Spleen (tissue), 11 donors: ENCODE measurements around the gene SDK2. TPM values are rescaled to one million over a fixed set of nuclear protein-coding genes. Genes with fewer than 3 reads are reported as not detected.

Experiments used
- DNase-seq: peaks from one replicate; pipeline ENCODE4 v3.0.0-alpha.2; 2020
- H3K27ac ChIP-seq, 8 donors: fragments of 200-600 bp; sonication (generic) in 7 of 8; 1 replicate in 4 of 8; 2 replicates in 4 of 8; pipeline versions ENCODE4 v1.5.0 to v1.8.0; 2016 to 2021; ENCODE audit warnings: inconsistent platforms in 4 of 8, mild to moderate bottlenecking in 4 of 8, moderate library complexity in 1 of 8
- H3K27me3 ChIP-seq, 7 donors: fragments of 200-600 bp; sonication (generic) in 6 of 7; replicated peaks in 1 of 7; 1 replicate in 4 of 7; 2 replicates in 3 of 7; pipeline versions ENCODE4 v1.5.0 to v1.8.0; 2016 to 2021; ENCODE audit warnings: inconsistent platforms in 3 of 7, mild to moderate bottlenecking in 1 of 7
- H3K36me3 ChIP-seq, 6 donors: fragments of 200-600 bp; sonication (generic) in 5 of 6; 1 replicate in 4 of 6; 2 replicates in 2 of 6; pipeline versions ENCODE4 v1.5.0 to v1.8.0; 2016 to 2021; ENCODE audit warnings: inconsistent platforms in 2 of 6
- H3K4me1 ChIP-seq, 6 donors: fragments of 200-600 bp; sonication (generic) in 5 of 6; 1 replicate in 3 of 6; 2 replicates in 3 of 6; pipeline versions ENCODE4 v1.5.0 to v1.8.0; 2016 to 2021; ENCODE audit warnings: inconsistent platforms in 3 of 6
- H3K4me3 ChIP-seq, 8 donors: fragments of 200-600 bp; sonication (generic) in 7 of 8; 1 replicate in 4 of 8; 2 replicates in 4 of 8; pipeline versions ENCODE4 v1.5.0 to v1.8.0; 2016 to 2021; ENCODE audit warnings: inconsistent platforms in 4 of 8, mild to moderate bottlenecking in 4 of 8, moderate library complexity in 2 of 8
- H3K9me3 ChIP-seq, 8 donors: fragments of 200-600 bp; sonication (generic) in 7 of 8; 1 replicate in 4 of 8; 2 replicates in 4 of 8; pipeline versions ENCODE4 v1.5.0 to v1.8.0; 2016 to 2021; ENCODE audit warnings: inconsistent platforms in 4 of 8
- CTCF ChIP-seq, 11 experiments: fragments of 200-600 bp in 7 of 11; fragments of 450-650 bp in 4 of 11; sonication (generic) in 4 of 11; IDR thresholded peaks in 8 of 11; conservative IDR thresholded peaks in 3 of 11; 1 replicate in 7 of 11; 2 replicates in 4 of 11; pipeline versions ENCODE4 v1.4.0 to v1.8.0; 2016 to 2021; ENCODE audit warnings: antibody characterized with exemption in 11 of 11, inconsistent platforms in 4 of 11, mild to moderate bottlenecking in 1 of 11
- POLR2A ChIP-seq, 3 donors: fragments of 450-650 bp; IDR thresholded peaks; one replicate each; pipeline ENCODE4 v1.5.1; 2017; ENCODE audit warnings: antibody characterized with exemption in 3 of 3, mild to moderate bottlenecking in 1 of 3
- POLR2AphosphoS5 ChIP-seq, 3 donors: sonication (generic); formaldehyde crosslinking; IDR thresholded peaks; one replicate each; pipeline ENCODE4 v1.5.1; 2017; ENCODE audit warnings: antibody characterized with exemption in 3 of 3
- WGBS, 5 donors: extraction: QIAGEN DNeasy Blood & Tissue Kit in 3 of 5; methylation state at CpG; one replicate each; pipeline versions ENCODE4 v1.1.5 to v1.1.7; 2013 to 2018; 5-methylcytosine and 5-hydroxymethylcytosine counted together
- intact Hi-C: fragments of 100-400 bp; cut with DNase I; formaldehyde crosslinking; loops from one replicate; pipeline ENCODE4 v1.15.0; 2023; ENCODE audit warnings: low total_unique reads
- polyA plus RNA-seq, 3 donors: library from polyadenylated mRNA; stranded (reverse); fragments of 200-250 nt; gene quantifications; one replicate each; pipeline ENCODE4 v1.2.1, GENCODE V29; 2013
- total RNA-seq, 7 donors: library from RNA; depleted of rRNA in 3 of 7; stranded (reverse); fragments of >200 nt in 3 of 7; fragmentation: NEBNext Ultra II Directional in 4 of 7; extraction: Animal tissue kit (Norgen Biotek cat#: 25700) in 4 of 7; gene quantifications; one replicate each; pipeline versions ENCODE4 v1.1.0 to v1.2.1, GENCODE V29; 2016 to 2021
- donor health status: healthy with polysubstance abuse.
- donor health status: DM: no; HTN: no; CAD: no; lungs with moderate emphysema.
- donor health status: DM: no; HTN: no; CAD: no.
- donor health status: Bipolar disorder and iron deficiency.
- donor health status: healthy.
- donor health status: DM: no; HTN: no; CAD: no.
- donor health status: DM: yes; HTN: yes; CAD: no.

The SDK2 gene
- total and polyA plus RNA-seq, 10 donors = 0.86 to 16.5 (median 9.7) TPM

DNA sequence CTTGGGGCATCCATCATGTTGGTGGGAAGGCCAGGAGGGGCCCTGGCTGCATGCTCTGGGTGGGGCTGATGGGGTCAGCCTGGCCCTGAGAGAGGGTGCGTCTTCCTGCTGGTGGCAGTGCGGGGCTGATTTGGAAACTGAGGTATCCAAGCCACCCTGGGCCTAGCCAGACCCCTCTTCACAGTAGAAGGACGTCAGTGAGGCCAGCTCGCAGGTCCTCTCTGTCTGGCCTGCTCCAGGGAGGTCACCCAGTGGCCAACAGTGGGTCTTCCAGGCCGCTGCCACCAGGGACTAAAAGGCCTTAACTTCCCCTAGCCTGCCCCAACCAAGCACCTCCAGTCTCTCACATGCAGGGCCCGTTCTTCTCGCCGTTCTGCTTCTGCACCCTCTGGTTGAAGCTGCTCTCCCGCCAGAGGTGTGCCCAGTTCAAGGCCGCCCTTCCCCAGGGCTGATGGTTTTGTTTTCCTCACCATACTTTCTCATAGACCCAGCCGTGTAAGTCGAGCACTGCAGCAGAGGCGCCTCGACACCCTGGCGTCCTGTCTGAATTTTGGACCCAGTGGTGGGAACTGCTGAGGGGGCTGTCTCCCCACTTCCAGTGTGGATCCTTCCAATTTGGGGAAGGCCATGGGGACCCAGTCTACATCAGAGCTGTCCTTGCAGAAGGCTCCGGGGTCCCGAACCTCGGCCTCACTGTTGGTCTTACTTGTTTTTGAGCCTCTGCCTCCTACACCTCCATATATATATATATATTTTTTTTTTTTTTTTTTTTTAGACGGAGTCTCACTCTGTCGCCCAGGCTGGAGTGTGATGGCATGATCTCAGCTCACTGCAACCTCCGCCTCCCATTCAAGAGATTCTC is 289.6 kb downstream of the SDK2 start:
- H3K4me1 ChIP-seq = peaks cover 0 to 3% (median 0%) of the 10 kb centered on the region in 6 donors
- H3K27me3 ChIP-seq = no peaks in the 10 kb centered on the region
- no peak overlapping the region for H3K27ac ChIP-seq
- no peak for DNase-seq
- H3K4me3 ChIP-seq = no peak overlapping the region
- 91 to 96% (median 93%) methylated on average over 19 to 21 of the region's 21 CpGs for whole genome bisulfite sequencing, 5 donors
- intact Hi-C loops = no loop called here
- no peak for TF ChIP-seq POLR2A (IDR thresholded peaks at IDR 0.05)
- TF ChIP-seq CTCF (IDR thresholded peaks at IDR 0.05 in 8 of 11, conservative IDR thresholded peaks at IDR 0.05 in 3 of 11) = no peak
- TF ChIP-seq POLR2AphosphoS5 (IDR thresholded peaks at IDR 0.05) = no peak
- no peaks in the 10 kb centered on the region for H3K9me3 ChIP-seq
- no peaks in the 10 kb centered on the region for H3K36me3 ChIP-seq

DNA sequence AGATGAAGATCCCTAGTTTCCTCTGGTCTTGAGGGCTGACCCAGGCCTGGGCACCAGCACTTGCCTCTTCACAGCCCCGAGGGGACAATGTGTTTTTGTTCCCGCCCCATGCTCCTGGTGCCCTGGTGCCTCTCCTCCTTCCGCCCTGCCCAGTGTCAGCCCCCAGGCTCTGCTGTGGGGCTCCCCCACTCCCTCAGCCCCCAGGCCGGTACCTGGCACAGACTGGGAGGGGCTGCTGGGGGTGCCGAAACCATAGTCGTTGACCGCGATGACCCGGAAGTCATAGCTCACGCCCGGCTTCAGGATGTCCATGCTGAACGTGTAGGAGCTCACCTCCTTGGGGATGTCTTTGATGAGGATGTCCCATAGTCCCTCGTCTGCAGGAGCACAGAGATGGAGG is 292.0 kb downstream of the SDK2 start:
- peaks cover 0 to 12% (median 5%) of the 10 kb centered on the region in 6 donors for H3K4me1 ChIP-seq
- no peak overlapping the region for H3K4me3 ChIP-seq
- TF ChIP-seq POLR2AphosphoS5 (IDR thresholded peaks at IDR 0.05) = no peak
- TF ChIP-seq CTCF (IDR thresholded peaks at IDR 0.05 in 8 of 11, conservative IDR thresholded peaks at IDR 0.05 in 3 of 11) = no peak
- no peak for TF ChIP-seq POLR2A (IDR thresholded peaks at IDR 0.05)
- H3K9me3 ChIP-seq = no peaks in the 10 kb centered on the region
- H3K36me3 ChIP-seq = no peaks in the 10 kb centered on the region
- no peak for DNase-seq
- H3K27ac ChIP-seq = no peak overlapping the region
- H3K27me3 ChIP-seq = no peaks in the 10 kb centered on the region
- WGBS, 5 donors = 80 to 92% (median 86%) methylated on average over 9 to 13 of the region's 13 CpGs
- intact Hi-C loops = no loop called here

DNA sequence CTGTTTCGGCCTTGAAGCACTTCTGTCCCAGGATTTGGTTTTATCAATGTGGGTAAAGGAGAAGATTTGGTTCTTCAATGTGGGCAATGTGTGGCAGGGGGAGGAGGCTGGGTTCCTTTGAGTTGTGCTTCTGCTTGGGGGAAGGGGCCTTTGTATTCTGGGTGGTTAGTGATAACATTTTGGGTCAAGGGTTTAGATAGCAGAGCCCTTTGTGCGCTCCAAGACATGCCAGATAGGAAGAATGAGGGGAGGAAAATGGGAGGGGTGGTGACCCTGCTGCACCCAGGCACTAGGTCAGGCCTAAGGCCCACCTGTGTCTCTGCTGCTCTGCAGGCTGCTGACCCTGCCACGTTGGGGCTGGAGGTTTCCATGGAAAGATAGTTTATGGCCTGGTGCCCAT is 292.5 kb downstream of the SDK2 start:
- no peak for DNase-seq
- Histone ChIP-seq H3K4me3 (no peak overlapping the region), H3K27me3 (no peaks in the 10 kb centered on the region), H3K9me3 (no peaks in the 10 kb centered on the region), H3K27ac (no peak overlapping the region), H3K36me3 (no peaks in the 10 kb centered on the region), H3K4me1 (peaks cover 0 to 14% (median 5%) of the 10 kb centered on the region in 6 donors)
- intact Hi-C loops = no loop called here
- TF ChIP-seq CTCF (IDR thresholded peaks at IDR 0.05 in 8 of 11, conservative IDR thresholded peaks at IDR 0.05 in 3 of 11) (no peak), POLR2A (IDR thresholded peaks at IDR 0.05) (no peak), POLR2AphosphoS5 (IDR thresholded peaks at IDR 0.05) (no peak)
- 57 to 90% (median 78%) methylated on average over 3 of the region's 3 CpGs for WGBS, 5 donors

GRCh38 chr17:73350864-73351263 is 293.4 kb downstream of the SDK2 start:
- 81 to 96% (median 93%) methylated on average over 5 of the region's 5 CpGs for WGBS, 5 donors
- intact Hi-C loops = no loop called here
- Histone ChIP-seq H3K4me3 (no peak overlapping the region), H3K27me3 (no peaks in the 10 kb centered on the region), H3K9me3 (no peaks in the 10 kb centered on the region), H3K36me3 (no peaks in the 10 kb centered on the region), H3K27ac (no peak overlapping the region), H3K4me1 (peaks cover 0 to 14% (median 5%) of the 10 kb centered on the region in 6 donors)
- DNase-seq = no peak
- no peak for TF ChIP-seq POLR2AphosphoS5 (IDR thresholded peaks at IDR 0.05)
- no peak for TF ChIP-seq CTCF (IDR thresholded peaks at IDR 0.05 in 8 of 11, conservative IDR thresholded peaks at IDR 0.05 in 3 of 11)
- no peak for TF ChIP-seq POLR2A (IDR thresholded peaks at IDR 0.05)
